ENCODE data around the gene SEMA3D. TPM values are rescaled to one million over a fixed set of nuclear protein-coding genes. Genes with fewer than 3 reads are reported as not detected.

Gene SEMA3D
- total RNA-seq, 1 experiment from 2014 or later = 1.4 TPM

GRCh38 chr7:85111761-85112160, 75.1 kb downstream of the SEMA3D start:
- H3K9me2 ChIP-seq (ENCODE audit: insufficient read depth) = no peaks in the 10 kb centered on the region
- no peak overlapping the region for H3K27ac ChIP-seq (ENCODE audit: low read depth, low read length)
- no peaks in the 10 kb centered on the region for H3K27me3 ChIP-seq (ENCODE audit: insufficient read depth, low read length)
- no peak overlapping the region for H3K4me3 ChIP-seq (replicated peaks in 1 of 2; ENCODE audit: low read depth in 1 of 2, low read length in 2 of 2)
- DNase-seq (ENCODE audit: low read depth, low spot score) = no peak
- peaks cover 3 to 16% of the 10 kb centered on the region in 2 experiments; a peak in 3 of 4 replicates for H3K4me1 ChIP-seq (ENCODE audit: control insufficient read depth in 1 of 2, insufficient read depth in 2 of 2, low read length in 2 of 2)
- ATAC-seq = no peak
- H4K20me1 ChIP-seq (ENCODE audit: insufficient read depth) = no peaks in the 10 kb centered on the region
- intact Hi-C loops (cut with micrococcal nuclease) = no loop called here
- no peak overlapping the region for H3K4me2 ChIP-seq (ENCODE audit: low read length)
- H2AFZ ChIP-seq (ENCODE audit: low read depth, low read length, poor library complexity, severe bottlenecking) = no peak overlapping the region
- TF ChIP-seq REST (IDR thresholded peaks at IDR 0.05; ENCODE audit: low read depth) (no peak), EZH2phosphoT487 (IDR thresholded peaks at IDR 0.05; ENCODE audit: borderline replicate concordance) (no peak), CTCF (IDR thresholded peaks at IDR 0.05 in 2 of 3, conservative IDR thresholded peaks at IDR 0.05 in 1 of 3; ENCODE audit: borderline replicate concordance in 1 of 3, insufficient read depth in 1 of 3, low read depth in 2 of 3, low read length in 2 of 3) (no peak), JUND (IDR thresholded peaks at IDR 0.05) (no peak), EZH2 (IDR thresholded peaks at IDR 0.05) (no peak), SRF (IDR thresholded peaks at IDR 0.05; ENCODE audit: low read depth) (no peak)
- BruUV-seq (replicated peaks) = no TSS peak
- no peak overlapping the region for H3K9ac ChIP-seq (ENCODE audit: low read length)
- ChIA-PET CTCF (no interaction called here), POLR2A (no interaction called here), RAD21 (ENCODE audit: low non-redundant PET in 1 of 2, low total read pairs in 2 of 2, uncharacterized antibody in 2 of 2, unreplicated experiment in 2 of 2) (no interaction called here)
- H3K79me2 ChIP-seq (ENCODE audit: insufficient read depth, low read length) = no peaks in the 10 kb centered on the region
- H3K9me3 ChIP-seq (ENCODE audit: control insufficient read depth in 1 of 2, insufficient read depth in 1 of 2, low read depth in 1 of 2, low read length in 2 of 2) = no peaks in the 10 kb centered on the region
- H3K36me3 ChIP-seq (ENCODE audit: control insufficient read depth in 1 of 2, insufficient read depth in 2 of 2, low read length in 2 of 2) = no peaks in the 10 kb centered on the region
